ENCODE results near the gene FAM83D. TPM values are rescaled to one million over a fixed set of nuclear protein-coding genes. Genes with fewer than 3 reads are reported as not detected.
A peak's percentile ranks its signal among the peaks of the same experiment; 100 is the strongest.
"Not testable (repeated sequence)": the region's sequence is repeated elsewhere in the genome, so short reads cannot be mapped to it uniquely, and the experiment has no call there.

The FAM83D gene
- total RNA-seq, 2 experiments from 2014 or later: 10.5 to 12.4 TPM

DNA sequence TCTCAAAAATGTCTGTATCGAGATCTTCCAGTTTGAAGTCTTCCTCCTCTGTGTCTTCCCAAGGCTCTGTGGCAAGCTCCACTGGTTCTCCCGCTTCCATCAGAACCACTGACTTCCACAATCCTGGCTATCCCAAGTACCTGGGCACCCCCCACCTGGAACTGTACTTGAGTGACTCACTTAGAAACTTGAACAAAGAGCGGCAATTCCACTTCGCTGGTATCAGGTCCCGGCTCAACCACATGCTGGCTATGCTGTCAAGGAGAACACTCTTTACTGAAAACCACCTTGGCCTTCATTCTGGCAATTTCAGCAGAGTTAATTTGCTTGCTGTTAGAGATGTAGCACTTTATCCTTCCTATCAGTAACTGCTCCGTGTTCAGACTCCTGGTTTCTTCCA lies 25.9 kb downstream of the FAM83D start:
- ATAC-seq: no peak
- intact Hi-C loops (cut with DNase I, micrococcal nuclease): no loop called here
- H3K4me1 Mint-ChIP-seq: no peaks in the 10 kb centered on the region
- H3K27me3 Mint-ChIP-seq: no peaks in the 10 kb centered on the region
- peaks cover 26% of the 10 kb centered on the region for H3K36me3 Mint-ChIP-seq (ENCODE audit: low read depth)
- ChIA-PET POLR2A (interaction anchor here (0.9 kb wide), 1 partner anchor 10 kb away, joined by 3 read pairs; the partner anchor contains the start of gene DHX35), CTCF (interaction anchor here (0.6 kb wide), 1 partner anchor 26 kb away, joined by 3 read pairs; the partner anchor contains the start of gene FAM83D)
- H3K4me3 Mint-ChIP-seq: no peak overlapping the region
- H3K9me3 Mint-ChIP-seq (ENCODE audit: low read depth): no peaks in the 10 kb centered on the region
- no peak for DNase-seq
- no peak overlapping the region for H3K27ac Mint-ChIP-seq

DNA sequence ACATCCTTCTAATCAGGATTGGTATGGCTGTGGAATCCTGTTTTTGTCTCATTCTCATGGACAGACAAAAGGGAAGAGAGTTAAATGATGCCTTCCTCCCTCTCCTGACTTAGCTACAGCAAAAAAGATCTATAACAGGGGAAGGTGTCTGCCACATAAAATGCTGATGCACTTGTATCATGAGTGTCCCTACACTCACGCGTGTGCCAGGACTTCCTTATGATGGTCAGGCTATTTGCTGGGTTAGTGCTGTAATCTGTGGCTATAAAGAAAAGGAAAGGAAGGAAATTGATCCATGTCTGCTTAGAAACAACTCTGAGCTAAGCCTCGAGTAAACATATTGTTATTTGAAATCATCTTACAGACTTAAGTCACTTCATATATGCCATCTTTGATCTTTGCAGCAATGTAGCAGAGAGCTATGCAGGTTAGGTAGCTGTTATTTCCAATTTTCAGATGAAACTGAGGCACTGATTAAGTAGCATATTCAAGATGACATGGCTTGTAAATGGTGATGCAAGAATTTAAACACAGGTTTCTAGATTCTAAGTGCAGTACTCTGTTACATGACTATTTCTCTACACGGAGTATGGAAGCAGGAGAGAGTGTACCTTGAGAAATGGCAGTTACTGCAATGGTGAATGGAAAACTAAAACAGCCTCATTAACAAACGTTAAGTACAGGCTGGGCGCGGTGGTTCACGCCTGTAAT lies 27.6 kb downstream of the FAM83D start:
- CTCF ChIA-PET: interaction anchor here (0.6 to 0.7 kb wide), 2 partner anchors 94 to 109 kb away, joined by 3 to 5 read pairs; no protein-coding TSS in a partner anchor
- Mint-ChIP-seq H3K27me3 (no peaks in the 10 kb centered on the region), H3K27ac (no peak overlapping the region), H3K4me1 (no peaks in the 10 kb centered on the region), H3K9me3 (ENCODE audit: low read depth) (no peaks in the 10 kb centered on the region), H3K36me3 (ENCODE audit: low read depth) (peaks cover 24% of the 10 kb centered on the region), H3K4me3 (no peak overlapping the region)
- ATAC-seq (no peak), DNase-seq (no peak)
- POLR2A ChIA-PET: interaction anchor here (0.7 kb wide), 1 partner anchor 9 kb away, joined by 3 read pairs; the partner anchor contains the start of gene DHX35
- intact Hi-C loops (cut with DNase I, micrococcal nuclease): no loop called here

DNA sequence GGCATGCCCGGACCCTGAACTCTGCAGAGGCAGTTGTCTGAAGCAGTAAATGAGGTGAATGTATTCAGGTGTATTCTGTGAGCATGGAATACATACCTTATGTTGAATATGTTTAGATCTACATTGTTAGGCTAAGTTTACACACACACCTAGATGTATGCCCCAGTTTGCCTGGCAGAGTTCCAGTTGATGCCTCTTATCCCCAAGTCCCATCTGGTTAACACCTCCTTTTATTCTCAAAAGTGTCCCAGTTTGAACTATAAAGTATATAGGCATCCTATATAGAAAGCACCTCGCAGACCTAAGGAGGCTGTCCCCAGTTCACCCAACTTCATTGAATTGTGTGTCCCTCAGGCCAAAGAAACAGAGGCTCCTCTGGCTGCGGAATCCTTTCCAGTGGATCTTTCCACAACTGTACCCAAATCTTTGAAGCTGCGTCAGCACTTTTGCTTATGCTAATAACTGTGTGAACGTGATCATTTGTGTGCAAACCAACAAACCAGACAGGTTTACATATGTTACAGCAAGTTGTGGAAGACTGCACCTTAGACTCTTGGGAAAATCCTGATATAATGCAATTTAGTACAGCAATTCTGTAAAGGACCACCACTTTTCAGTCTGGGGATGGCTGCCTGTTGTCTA lies 31.1 kb downstream of the FAM83D start:
- POLR2A ChIA-PET: no interaction called here
- Mint-ChIP-seq H3K4me1 (peaks cover 9% of the 10 kb centered on the region), H3K4me3 (no peak overlapping the region), H3K27me3 (no peaks in the 10 kb centered on the region), H3K9me3 (ENCODE audit: low read depth) (no peaks in the 10 kb centered on the region), H3K36me3 (ENCODE audit: low read depth) (peaks cover 6% of the 10 kb centered on the region), H3K27ac (no peak overlapping the region)
- intact Hi-C loops (cut with DNase I, micrococcal nuclease): no loop called here
- no peak for DNase-seq
- no peak for ATAC-seq
- CTCF ChIA-PET: interaction anchor here (0.6 to 1.8 kb wide), 3 partner anchors 9 to 92 kb away, joined by 3 to 6 read pairs (median 3); no protein-coding TSS in a partner anchor

DNA sequence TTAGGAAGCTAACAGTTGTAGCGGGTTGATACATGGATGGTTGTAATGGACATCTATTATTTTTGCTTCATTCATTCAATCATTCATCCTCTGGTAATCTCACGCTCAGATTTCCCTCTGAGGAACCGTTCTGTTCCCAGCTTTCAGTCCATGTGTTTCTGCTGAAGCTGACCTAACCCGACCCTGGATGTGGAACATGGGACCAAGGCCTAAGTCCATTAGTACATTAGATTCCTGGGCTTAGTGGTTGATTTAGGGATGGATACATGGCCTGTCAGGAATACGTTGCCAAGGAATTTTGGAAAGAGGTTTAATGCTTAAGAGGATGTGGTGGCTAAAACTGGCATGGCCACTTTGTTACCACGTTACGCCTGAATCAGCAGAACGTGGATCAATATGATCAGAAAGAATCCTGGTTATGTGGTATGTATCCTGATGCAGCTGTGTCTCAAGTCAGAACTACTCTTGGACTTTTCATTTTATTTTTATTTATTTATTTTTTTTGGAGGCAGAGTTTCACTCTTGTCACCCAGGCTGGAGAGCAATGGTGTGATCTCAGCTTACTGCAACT lies 31.8 kb downstream of the FAM83D start:
- CTCF ChIA-PET: interaction anchor here (0.6 to 1.8 kb wide), 4 partner anchors 10 to 91 kb away, joined by 3 to 6 read pairs (median 3); partner anchors contain the start of gene FAM83D
- DNase-seq: no peak

DNA sequence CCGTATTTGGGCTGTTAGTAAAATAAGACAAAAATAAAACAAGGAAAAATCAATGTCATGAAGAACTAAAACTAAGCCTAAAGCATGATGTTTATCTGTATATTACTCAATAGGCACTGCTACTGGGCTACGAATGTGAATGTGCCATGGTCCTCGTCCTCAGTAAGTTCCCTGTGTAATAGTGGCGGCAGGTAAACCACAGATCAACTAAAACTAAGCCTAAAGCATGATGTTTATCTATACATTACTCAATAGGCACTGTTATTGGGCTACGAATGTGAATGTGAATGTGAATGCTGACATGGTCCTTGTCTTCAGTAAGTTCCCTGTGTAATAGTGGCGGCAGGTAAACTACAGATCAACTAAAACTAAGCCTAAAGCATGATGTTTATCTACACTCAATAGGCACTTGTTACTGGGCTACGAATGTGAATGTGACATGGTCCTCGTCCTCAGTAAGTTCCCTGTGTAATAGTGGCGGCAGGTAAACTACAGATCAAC lies 34.0 kb downstream of the FAM83D start:
- ChIA-PET POLR2A (interaction anchor here (0.5 to 1.4 kb wide), 2 partner anchors 117 to 1917 kb away, joined by 3 to 4 read pairs; no protein-coding TSS in a partner anchor), CTCF (interaction anchor here (1.9 kb wide), 1 partner anchor 30 kb away, joined by 6 read pairs; no protein-coding TSS in a partner anchor)
- not testable (repeated sequence) for H3K36me3 Mint-ChIP-seq (ENCODE audit: low read depth); H3K27me3 Mint-ChIP-seq; DNase-seq; H3K27ac Mint-ChIP-seq; H3K4me3 Mint-ChIP-seq; ATAC-seq; H3K9me3 Mint-ChIP-seq (ENCODE audit: low read depth)
- intact Hi-C loops (cut with DNase I, micrococcal nuclease): loop anchor here (5.0 to 10.0 kb wide), 2 partner anchors 57 to 925 kb away; partner anchors contain the start of genes RPRD1B (in 1 of the 2) and TTI1 (in 1 of the 2)
- H3K4me1 Mint-ChIP-seq: peaks cover 29% of the 10 kb centered on the region

More for the DNA sequence above, 31.8 kb downstream of the FAM83D start:
- H3K27ac Mint-ChIP-seq: no peak overlapping the region
- POLR2A ChIA-PET: no interaction called here
- H3K4me1 Mint-ChIP-seq: peaks cover 13% of the 10 kb centered on the region
- intact Hi-C loops (cut with DNase I, micrococcal nuclease): no loop called here
- H3K4me3 Mint-ChIP-seq: no peak overlapping the region
- no peak for ATAC-seq
- no peaks in the 10 kb centered on the region for H3K9me3 Mint-ChIP-seq (ENCODE audit: low read depth)
- no peaks in the 10 kb centered on the region for H3K27me3 Mint-ChIP-seq
- peaks cover 5% of the 10 kb centered on the region for H3K36me3 Mint-ChIP-seq (ENCODE audit: low read depth)

DNA sequence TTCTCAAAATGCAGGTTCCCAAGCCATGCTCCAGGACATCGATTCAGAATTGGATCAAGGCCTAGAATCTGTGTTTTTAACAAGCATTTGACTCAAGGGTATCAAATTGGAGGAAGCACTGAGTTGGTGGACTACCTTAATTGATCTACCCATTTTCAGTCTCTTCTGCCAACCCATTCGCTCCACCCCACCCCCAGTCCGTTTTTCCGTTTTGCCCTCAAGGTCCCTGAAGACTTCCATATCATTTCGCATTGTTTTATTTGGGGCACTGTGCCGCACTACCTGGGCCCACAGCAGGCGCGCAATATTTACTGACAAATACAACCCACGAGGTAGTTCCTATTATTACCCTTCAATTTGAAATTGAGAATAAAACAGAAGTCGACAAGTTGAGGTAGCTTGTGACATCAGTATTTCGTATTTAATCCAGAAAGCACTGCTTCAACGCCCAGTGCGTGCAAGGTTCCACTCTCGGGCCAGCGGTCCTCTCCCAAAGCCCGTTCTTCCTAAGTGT lies 35.4 kb downstream of the FAM83D start:
- CTCF ChIA-PET: interaction anchor here (0.6 to 2.8 kb wide), 11 partner anchors 13 to 237 kb away, joined by 3 to 19 read pairs (median 3); partner anchors contain the start of genes ACTR5 and FAM83D
- DNase-seq: peak; percentile 52

DNA sequence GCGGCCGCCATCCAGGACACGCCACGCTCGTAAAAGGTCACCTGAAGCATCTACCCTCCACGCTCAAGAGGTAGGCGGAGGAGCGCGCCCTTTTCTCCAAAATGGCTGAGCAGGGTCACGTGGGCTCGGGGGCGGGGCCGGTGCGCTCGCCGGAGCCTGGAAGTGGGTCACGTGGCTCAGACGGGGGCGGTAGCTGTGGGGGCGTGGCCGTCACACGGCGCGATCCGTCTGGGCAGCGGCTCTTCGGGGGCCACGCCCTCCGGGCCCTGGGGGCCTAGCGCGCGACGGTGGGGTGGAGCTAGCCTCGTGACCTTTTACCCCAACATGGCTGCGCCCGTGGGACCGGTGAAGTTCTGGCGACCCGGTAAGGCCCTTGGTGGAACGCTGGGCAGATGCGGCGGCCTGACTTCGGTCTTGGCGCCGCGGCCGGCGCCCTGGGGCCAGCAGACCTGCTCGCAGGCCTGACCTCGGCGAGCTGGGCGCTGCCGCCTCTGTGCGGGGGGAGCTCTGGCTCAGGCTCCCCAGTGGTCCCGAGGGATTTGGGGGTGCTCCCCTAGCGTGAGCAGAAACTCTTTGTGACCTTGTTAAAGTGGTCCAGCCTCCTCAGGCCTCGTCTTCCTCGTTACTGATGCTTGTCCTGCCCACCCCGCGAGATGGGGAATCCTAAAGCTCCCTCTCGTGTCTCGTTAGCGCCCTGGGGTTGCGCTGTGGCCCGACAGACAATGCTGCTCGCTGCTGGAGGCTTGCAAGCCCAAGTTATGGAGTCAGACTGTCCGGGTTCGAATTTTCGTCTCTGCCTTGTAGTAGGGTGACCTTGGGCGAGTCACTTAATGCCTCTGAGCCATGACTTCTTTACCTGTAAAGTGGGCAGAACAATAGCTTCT lies 36.1 kb downstream of the FAM83D start, which contains the start of gene DHX35:
TSS of gene DHX35 (plus strand) at position 301 of the 884 bp plus-strand sequence. CDS start at position 325, 24 bp downstream.
- intact Hi-C loops (cut with DNase I, micrococcal nuclease): loop anchor here (1.0 to 10.0 kb wide), 12 partner anchors 35 to 927 kb away; partner anchors contain the start of genes FAM83D (in 2 of the 2), ACTR5 (in 1 of the 2), RALGAPB (in 1 of the 2) and RPRD1B (in 1 of the 2)
- Mint-ChIP-seq H3K9me3 (ENCODE audit: low read depth) (no peaks in the 10 kb centered on the region), H3K4me1 (peaks cover 29% of the 10 kb centered on the region), H3K27ac (peak within 1 kb of the TSS; percentile 95), H3K27me3 (no peaks in the 10 kb centered on the region), H3K36me3 (ENCODE audit: low read depth) (peaks cover 8% of the 10 kb centered on the region), H3K4me3 (peak within 1 kb of the TSS; percentile 94)
- ChIA-PET POLR2A (interaction anchor here (0.6 to 2.0 kb wide), 8 partner anchors 9 to 484 kb away, joined by 3 to 17 read pairs (median 4); partner anchors contain the start of gene FAM83D), CTCF (interaction anchor here (0.6 to 2.8 kb wide), 14 partner anchors 14 to 237 kb away, joined by 3 to 19 read pairs (median 4); partner anchors contain the start of genes ACTR5 and FAM83D)
- DNase-seq: peak; percentile 99
- peak; percentile 99 for ATAC-seq

More for the DNA sequence above, 35.4 kb downstream of the FAM83D start:
- peaks cover 8% of the 10 kb centered on the region for H3K36me3 Mint-ChIP-seq (ENCODE audit: low read depth)
- POLR2A ChIA-PET: interaction anchor here (0.9 to 2.0 kb wide), 4 partner anchors 25 to 119 kb away, joined by 3 to 17 read pairs (median 4); partner anchors contain the start of gene FAM83D
- H3K4me3 Mint-ChIP-seq: peak overlapping the region; percentile 94
- intact Hi-C loops (cut with DNase I, micrococcal nuclease): loop anchor here (1.0 to 10.0 kb wide), 12 partner anchors 35 to 927 kb away; partner anchors contain the start of genes FAM83D (in 2 of the 2), ACTR5 (in 1 of the 2), RALGAPB (in 1 of the 2) and RPRD1B (in 1 of the 2)
- peak; percentile 7 for ATAC-seq
- peaks cover 29% of the 10 kb centered on the region for H3K4me1 Mint-ChIP-seq
- H3K27ac Mint-ChIP-seq: peak overlapping the region; percentile 95
- no peaks in the 10 kb centered on the region for H3K27me3 Mint-ChIP-seq
- no peaks in the 10 kb centered on the region for H3K9me3 Mint-ChIP-seq (ENCODE audit: low read depth)

DNA sequence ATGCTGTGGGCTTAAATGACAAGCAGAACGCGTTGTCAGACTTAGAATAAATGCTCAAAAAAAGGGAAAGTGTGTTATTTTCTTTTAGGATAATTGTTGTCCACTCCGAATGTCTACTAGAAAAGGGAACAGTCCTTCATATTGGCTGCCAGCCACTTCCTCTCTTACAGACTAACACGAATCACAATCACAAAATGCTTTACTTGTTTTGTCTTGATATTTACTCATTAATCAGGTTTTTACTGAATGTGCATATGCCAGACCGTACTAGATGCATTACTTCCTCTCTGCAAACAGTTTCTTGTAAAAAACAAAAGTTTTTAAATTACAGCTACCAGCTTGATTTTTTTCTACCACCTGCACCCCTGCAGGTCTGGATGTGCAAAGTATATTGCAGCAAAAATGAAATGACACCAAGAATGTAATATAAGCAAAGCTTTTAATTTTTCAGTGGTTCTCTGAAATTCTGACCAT lies 36.7 kb downstream of the FAM83D start:
- CTCF ChIA-PET: interaction anchor here (0.7 to 2.8 kb wide), 10 partner anchors 17 to 215 kb away, joined by 3 to 19 read pairs (median 4); partner anchors contain the start of genes ACTR5 and FAM83D
- no peaks in the 10 kb centered on the region for H3K9me3 Mint-ChIP-seq (ENCODE audit: low read depth)
- peaks cover 9% of the 10 kb centered on the region for H3K36me3 Mint-ChIP-seq (ENCODE audit: low read depth)
- H3K4me1 Mint-ChIP-seq: peaks cover 29% of the 10 kb centered on the region
- intact Hi-C loops (cut with DNase I, micrococcal nuclease): loop anchor here (1.0 to 10.0 kb wide), 12 partner anchors 34 to 928 kb away; partner anchors contain the start of genes FAM83D (in 2 of the 2), ACTR5 (in 1 of the 2), RALGAPB (in 1 of the 2) and RPRD1B (in 1 of the 2)
- no peak for ATAC-seq
- DNase-seq: no peak
- H3K4me3 Mint-ChIP-seq: peak overlapping the region; percentile 94
- no peaks in the 10 kb centered on the region for H3K27me3 Mint-ChIP-seq
- peak overlapping the region; percentile 87 for H3K27ac Mint-ChIP-seq
- POLR2A ChIA-PET: interaction anchor here (1.0 to 2.0 kb wide), 2 partner anchors 11 to 37 kb away, joined by 3 to 17 read pairs; partner anchors contain the start of gene FAM83D

DNA sequence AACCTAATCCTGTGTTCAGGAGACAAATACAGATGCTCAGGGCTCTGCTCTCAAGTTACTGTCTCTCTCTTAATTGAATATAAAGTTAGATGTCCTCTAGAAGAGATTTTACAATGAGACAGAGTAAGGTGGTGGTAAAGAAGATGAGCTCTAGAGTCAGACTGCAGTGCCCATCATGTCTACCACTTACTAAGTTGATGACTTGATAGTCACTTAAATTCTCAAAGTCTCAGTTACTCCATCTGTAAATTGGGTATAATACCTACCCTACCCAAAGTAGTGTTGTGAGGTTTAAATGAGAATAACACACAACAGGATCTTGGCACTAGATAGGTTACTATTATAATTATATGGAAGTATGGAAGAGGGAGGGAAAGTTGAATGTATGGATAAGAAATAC lies 37.5 kb downstream of the FAM83D start:
- no peaks in the 10 kb centered on the region for H3K27me3 Mint-ChIP-seq
- no peak overlapping the region for H3K27ac Mint-ChIP-seq
- intact Hi-C loops (cut with DNase I, micrococcal nuclease): loop anchor here (2.0 to 10.0 kb wide), 3 partner anchors 54 to 929 kb away; partner anchors contain the start of genes RPRD1B (in 1 of the 2) and TTI1 (in 1 of the 2)
- H3K4me1 Mint-ChIP-seq: peaks cover 29% of the 10 kb centered on the region
- DNase-seq (no peak), ATAC-seq (no peak)
- peaks cover 11% of the 10 kb centered on the region for H3K36me3 Mint-ChIP-seq (ENCODE audit: low read depth)
- POLR2A ChIA-PET: no interaction called here
- CTCF ChIA-PET: interaction anchor here (0.7 to 1.7 kb wide), 5 partner anchors 9 to 238 kb away, joined by 3 to 5 read pairs (median 3); partner anchors contain the start of gene FAM83D
- no peak overlapping the region for H3K4me3 Mint-ChIP-seq
- H3K9me3 Mint-ChIP-seq (ENCODE audit: low read depth): no peaks in the 10 kb centered on the region
